Measurements from ENCODE around the gene STK4. TPM values are rescaled to one million over a fixed set of nuclear protein-coding genes. Genes with fewer than 3 reads are reported as not detected.

STK4 gene
- total RNA-seq, 1 experiment from 2014 or later: 43.0 TPM

GRCh38 chr20:45010399-45010828 is 44.1 kb downstream of the STK4 start:
- Histone ChIP-seq H3K18ac (ENCODE audit: insufficient read length, low read depth, low read length) (no peak overlapping the region), H3K23ac (ENCODE audit: insufficient read length, low read depth, low read length) (no peak overlapping the region), H4K91ac (ENCODE audit: insufficient read length, low read depth, low read length) (no peak overlapping the region), H2BK12ac (ENCODE audit: insufficient read length, low read depth, low read length) (no peak overlapping the region), H3K27ac (ENCODE audit: insufficient read length, low read depth, low read length) (no peak overlapping the region), H3K79me1 (ENCODE audit: insufficient read depth, low read depth, low read length, poor library complexity, severe bottlenecking) (no peaks in the 10 kb centered on the region), H3K14ac (ENCODE audit: insufficient read depth, low read length) (no peak overlapping the region), H3K4ac (ENCODE audit: low read depth, low read length) (no peak overlapping the region), H4K8ac (replicated peaks; ENCODE audit: insufficient read length, low read depth, low read length) (no peak overlapping the region), H4K5ac (ENCODE audit: insufficient read length, low read depth, low read length) (no peak overlapping the region), H3T11ph (ENCODE audit: low read length) (no peak overlapping the region), H2BK15ac (ENCODE audit: low read depth, low read length) (no peak overlapping the region), H3K9me3 (ENCODE audit: control insufficient read depth, low read depth, low read length) (no peaks in the 10 kb centered on the region), H2AFZ (ENCODE audit: low read length) (no peak overlapping the region), H3K4me1 (ENCODE audit: insufficient read depth, low read length) (peaks cover 2% of the 10 kb centered on the region; the same call in 1 of the 2 replicates), H3K4me2 (ENCODE audit: insufficient read depth, insufficient read length, low read length) (no peak overlapping the region), H3K27me3 (ENCODE audit: insufficient read depth, low read length) (no peaks in the 10 kb centered on the region), H3K9ac (ENCODE audit: extremely low read depth, insufficient read length, low read length) (no peak overlapping the region), H2BK20ac (ENCODE audit: low read depth, low read length, poor library complexity, severe bottlenecking) (no peak overlapping the region), H4K20me1 (ENCODE audit: control insufficient read depth, insufficient read depth, insufficient read length) (no peaks in the 10 kb centered on the region), H3K79me2 (ENCODE audit: insufficient read depth, low read length) (no peaks in the 10 kb centered on the region), H2BK120ac (ENCODE audit: low read depth, low read length, poor library complexity, severe bottlenecking) (no peak overlapping the region), H3K23me2 (ENCODE audit: insufficient read length, low read depth, low read length, poor library complexity, severe bottlenecking) (no peaks in the 10 kb centered on the region), H2AK5ac (ENCODE audit: insufficient read length, low read length) (no peak overlapping the region), H2BK5ac (ENCODE audit: insufficient read length, low read length) (no peak overlapping the region), H3K56ac (ENCODE audit: insufficient read length, low read depth, low read length) (no peak overlapping the region)
- Mint-ChIP-seq H3K36me3 (ENCODE audit: insufficient read depth in 1 of 3, low read depth in 3 of 3) (peaks cover 0 to 30% (median 19%) of the 10 kb centered on the region in 3 experiments; a peak in 5 of 7 replicates), H3K27me3 (ENCODE audit: low read depth) (no peaks in the 10 kb centered on the region), H3K9me3 (no peaks in the 10 kb centered on the region), H3K4me3 (no peak overlapping the region), H3K4me1 (peaks cover 0 to 10% of the 10 kb centered on the region in 2 experiments; a peak in 2 of 4 replicates), H3K27ac (no peak overlapping the region)
- no peak for TF ChIP-seq CTCF (conservative IDR thresholded peaks at IDR 0.05)
- DNase-seq: no peak

Data from H9 (cell line).